ENCODE measurements around the gene CDT1.
A peak's percentile ranks its signal among the peaks of the same experiment; 100 is the strongest.

Gene CDT1

DNA sequence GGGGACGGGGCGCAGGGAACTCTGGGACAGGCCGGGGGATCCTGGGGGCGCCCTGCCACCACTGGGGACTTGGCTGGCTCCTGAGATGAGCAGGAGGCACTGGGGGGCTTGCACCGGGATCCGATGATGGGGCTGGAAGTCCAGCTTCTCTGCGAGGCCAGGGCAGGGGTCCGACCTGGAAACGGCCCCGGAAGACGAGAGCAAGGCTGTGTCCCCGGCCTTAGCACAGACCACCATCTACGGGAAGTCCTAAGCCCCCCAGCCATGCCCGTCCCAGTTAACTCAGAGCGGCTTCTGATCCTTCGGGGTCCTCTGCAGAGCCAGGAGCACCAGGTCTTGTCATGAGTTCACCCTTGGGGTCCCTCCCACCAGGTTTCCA, 573 bp downstream of the CDT1 start:
- no peak for DNase-seq (ENCODE audit: low read depth, low spot score)

DNA sequence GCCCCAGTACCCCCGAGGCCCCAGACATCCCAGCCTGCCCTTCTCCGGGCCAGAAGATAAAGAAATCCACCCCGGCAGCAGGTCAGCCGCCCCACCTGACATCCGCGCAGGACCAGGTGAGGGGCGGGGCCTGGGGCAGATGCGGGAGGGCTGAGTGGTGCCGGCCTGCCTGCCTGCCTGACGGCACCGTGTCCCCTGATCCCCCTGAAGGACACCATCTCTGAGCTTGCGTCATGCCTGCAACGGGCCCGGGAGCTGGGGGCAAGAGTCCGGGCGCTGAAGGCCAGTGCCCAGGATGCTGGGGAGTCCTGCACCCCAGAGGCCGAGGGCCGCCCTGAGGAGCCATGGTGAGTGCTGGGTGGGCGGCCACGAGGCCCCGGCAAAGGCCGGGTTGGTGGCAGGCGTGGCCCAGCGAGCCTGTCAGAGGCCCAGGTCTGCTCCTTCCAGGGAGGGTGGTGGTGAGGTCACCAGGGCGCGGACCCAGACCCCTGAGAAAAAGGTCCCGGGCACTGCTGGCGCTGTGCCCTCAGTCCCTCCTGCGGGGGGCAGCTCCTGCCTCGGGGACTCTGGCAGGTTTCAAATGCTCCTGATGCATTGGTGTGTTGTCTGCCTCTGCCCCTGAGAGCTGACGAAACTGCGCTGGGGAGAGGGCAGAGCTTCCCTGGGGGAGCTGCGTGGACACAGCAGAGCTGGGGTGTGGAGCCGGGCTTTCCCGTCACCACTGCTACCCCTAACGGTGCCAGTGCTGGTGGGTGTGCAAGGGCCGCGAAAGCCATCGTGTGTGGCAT, 1.2 kb downstream of the CDT1 start:
- DNase-seq (ENCODE audit: low read depth, low spot score), result no peak

DNA sequence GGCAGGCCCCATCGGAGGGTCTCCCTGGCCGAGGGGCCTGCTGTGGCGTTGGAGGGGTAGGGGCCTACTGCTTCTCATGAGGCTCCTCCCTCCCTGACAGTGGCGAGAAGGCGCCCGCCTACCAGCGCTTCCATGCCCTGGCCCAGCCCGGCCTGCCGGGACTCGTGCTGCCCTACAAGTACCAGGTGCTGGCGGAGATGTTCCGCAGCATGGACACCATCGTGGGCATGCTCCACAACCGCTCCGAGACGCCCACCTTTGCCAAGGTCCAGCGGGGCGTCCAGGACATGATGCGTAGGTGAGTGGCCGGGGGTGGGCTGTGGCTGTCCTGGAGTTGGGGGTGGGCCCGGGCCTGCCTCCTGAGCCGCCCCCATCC, 1.7 kb downstream of the CDT1 start:
- no peak for DNase-seq (ENCODE audit: low read depth, low spot score)

DNA sequence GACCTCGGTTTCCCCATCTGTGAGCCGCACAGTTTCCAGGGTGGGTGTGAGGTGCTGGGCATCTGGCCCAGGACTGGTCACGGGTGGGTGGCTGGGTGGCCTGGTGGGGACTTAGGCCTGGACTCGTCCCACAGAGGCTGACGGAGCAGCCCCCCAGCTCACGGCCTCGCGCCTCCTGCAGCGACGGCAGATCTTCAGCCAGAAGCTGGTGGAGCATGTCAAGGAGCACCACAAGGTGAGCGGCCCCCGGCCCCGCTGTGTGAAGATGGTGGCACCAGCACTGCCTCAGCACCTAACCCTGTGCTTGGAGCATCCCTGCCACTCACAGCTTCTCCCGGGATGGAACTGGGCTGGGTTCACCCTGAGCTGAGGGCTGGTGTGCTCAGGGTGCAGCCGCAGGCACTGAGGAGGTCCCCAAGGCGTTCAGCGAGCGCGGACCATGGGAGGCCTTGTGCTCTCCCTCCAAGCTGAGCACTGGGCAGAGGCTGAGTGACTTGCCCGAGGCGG, 2.4 kb downstream of the CDT1 start:
- no peak for DNase-seq (ENCODE audit: low read depth, low spot score)

DNA sequence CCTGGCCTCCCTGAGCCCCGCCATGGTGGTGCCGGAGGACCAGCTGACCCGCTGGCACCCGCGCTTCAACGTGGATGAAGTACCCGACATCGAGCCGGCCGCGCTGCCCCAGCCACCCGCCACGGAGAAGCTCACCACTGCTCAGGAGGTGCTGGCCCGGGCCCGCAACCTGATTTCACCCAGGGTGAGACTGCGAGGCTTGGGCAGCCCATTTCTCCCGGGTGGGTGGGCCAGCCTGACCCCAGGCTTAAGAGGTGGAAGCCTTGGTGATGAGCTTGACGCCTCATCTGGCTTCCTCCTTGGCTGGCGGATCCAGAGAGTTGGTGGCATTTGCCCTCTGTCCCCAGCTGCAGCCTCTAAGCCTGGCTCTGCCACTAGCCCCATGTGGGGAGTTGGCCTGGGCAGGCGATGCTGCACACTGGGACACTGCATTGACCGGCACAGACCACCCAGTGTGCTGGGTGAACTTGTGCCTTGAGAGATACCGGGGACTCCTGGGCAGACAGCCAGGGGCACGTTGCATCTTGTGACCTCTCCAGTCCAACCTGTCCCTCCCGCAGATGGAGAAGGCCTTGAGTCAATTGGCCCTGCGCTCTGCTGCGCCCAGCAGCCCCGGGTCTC, 3.0 kb downstream of the CDT1 start:
- no peak for DNase-seq (ENCODE audit: low read depth, low spot score)

DNA sequence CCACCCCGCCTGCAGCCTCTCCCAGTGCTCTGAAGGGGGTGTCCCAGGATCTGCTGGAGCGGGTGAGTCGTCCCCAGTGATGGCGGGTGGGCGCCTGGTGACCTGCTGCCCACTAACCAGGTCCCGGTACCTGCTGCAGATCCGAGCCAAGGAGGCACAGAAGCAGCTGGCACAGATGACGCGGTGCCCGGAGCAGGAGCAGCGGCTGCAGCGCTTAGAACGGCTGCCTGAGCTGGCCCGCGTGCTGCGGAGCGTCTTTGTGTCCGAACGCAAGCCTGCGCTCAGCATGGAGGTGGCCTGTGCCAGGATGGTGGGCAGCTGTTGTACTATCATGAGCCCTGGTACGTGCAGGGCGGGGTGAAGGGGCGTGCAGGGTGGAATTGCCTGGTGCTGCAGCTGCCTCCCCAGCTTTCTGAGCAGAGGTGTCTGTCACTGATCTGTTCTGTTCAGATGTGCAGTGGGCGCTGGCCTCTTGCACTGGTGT, 3.6 kb downstream of the CDT1 start:
- DNase-seq (ENCODE audit: low read depth, low spot score), result no peak

DNA sequence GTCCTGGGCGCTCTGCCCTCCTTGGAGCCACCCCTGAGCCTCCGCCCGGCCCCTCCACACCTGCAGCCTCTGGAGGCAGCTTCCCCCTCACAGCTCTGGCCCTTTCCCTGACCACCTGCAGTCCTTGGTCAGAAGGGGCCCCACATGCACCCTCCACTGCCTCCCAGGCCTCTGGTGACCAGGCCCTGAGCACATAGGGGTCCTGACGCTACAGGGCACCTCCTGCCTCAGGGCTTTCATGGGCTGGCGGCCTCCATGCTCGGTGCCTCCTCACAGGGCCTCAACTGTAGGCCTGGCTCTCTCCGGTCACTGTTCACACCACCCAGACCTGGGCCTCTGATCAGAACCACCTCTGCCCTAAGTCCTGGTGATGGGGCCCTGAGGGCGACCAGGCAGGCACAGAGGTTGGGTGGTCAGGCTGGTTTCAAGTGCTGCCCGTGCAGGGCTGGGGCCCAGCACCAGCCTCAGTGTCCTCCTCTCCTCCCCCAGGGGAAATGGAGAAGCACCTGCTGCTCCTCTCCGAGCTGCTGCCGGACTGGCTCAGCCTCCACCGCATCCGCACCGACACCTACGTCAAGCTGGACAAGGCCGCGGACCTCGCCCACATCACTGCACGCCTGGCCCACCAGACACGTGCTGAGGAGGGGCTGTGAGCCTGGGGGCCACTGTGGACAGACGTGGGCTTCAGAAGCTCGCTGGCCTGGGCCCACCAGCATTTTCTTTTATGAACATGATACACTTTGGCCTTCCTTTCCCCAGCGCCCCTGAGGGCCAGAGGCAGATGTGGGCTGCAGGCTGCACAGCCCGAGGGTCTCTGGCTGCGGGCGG, 4.3 kb downstream of the CDT1 start:
- no peak for DNase-seq (ENCODE audit: low read depth, low spot score)

DNA sequence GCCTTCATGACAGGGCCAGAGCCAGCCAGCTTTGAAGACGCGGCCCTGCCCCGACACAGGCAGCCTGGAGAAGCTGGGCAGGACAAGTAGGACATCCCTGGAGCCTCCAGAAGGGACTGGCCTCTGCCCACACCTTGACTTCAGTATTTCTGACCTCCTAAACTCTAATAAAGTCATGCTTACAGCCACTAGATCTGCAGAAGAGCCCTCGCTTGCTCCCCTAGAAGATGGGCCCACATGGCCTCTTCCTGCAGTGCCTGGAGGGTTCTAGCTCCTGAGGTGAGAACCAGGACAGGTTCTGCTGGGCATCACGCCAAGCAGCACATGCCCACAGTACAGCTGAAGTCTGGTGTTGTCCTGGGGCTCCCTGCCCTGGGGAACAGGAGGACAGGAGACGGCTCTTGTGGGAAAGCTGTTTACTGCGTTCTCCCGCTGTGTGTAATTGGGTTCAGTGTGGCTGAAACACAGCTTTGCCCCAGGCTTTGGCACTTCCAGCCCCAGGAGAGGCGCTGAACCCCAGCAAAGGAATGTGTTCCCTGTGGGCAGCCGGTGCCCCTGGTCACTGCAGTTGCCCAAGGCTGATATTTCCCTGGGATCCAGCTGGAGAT, 5.6 kb downstream of the CDT1 start:
- peak; percentile 55 for DNase-seq (ENCODE audit: low read depth, low spot score)

DNA sequence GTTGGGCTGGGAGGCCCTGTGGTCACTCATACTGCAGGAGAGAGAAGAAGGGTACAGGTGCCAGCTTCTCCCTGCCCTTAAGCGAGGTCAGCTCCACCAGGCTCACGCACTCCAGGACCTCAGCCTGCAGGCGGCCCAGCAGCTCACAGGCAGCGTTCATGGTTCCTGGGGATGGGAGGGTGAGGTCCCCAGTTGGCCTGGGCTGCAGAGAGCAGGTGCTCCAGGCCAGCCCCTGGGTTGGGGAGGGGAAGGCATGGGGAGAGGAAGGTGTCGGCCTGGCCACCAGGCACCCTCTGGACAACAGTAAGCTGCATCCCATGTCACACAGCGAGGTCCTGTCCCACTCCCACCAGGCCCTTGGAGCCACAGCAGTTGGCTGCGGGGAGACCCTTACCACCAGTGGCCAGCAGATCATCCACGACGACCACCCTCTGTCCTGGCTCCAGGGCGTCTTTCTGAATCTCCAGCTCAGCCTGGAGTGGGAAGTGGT, 6.1 kb downstream of the CDT1 start:
- no peak for DNase-seq (ENCODE audit: low read depth, low spot score)

DNA sequence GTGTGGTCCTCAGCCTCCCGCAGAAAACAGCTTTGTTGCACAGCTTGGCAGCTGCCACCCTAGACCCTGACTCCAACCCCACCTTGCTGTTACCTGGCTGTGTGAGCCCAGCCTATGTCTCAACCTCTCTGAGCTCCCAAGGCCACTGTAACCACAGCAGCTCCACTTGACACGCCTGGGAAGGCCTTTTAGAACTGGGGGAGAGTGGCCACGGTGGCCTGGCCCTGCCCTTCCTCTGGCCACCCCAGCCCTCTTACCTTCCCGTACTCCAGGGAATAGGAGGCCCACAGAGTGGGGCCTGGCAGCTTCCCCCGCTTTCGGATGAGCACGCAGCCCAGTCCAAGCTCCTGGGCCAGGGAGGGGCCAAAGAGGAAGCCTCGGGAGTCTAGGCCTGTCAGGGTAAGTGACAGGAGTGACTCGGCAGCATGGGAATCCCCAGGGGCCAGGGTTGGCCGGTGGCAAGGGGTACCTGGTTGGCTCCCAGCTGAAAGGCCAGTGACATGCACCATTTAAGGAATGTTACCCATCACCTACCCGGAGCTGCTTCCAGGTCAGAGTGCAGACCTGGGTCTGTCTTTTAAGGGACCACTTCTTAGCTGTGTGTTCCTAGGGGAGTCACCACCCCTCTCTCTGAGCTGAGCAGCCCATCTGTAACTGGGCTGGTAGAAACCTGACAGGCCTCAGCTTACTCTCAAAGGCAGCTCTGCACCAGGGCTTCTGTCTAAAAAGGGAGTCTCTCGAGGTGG, 6.8 kb downstream of the CDT1 start:
- peak; percentile 54 for DNase-seq (ENCODE audit: low read depth, low spot score)

DNA sequence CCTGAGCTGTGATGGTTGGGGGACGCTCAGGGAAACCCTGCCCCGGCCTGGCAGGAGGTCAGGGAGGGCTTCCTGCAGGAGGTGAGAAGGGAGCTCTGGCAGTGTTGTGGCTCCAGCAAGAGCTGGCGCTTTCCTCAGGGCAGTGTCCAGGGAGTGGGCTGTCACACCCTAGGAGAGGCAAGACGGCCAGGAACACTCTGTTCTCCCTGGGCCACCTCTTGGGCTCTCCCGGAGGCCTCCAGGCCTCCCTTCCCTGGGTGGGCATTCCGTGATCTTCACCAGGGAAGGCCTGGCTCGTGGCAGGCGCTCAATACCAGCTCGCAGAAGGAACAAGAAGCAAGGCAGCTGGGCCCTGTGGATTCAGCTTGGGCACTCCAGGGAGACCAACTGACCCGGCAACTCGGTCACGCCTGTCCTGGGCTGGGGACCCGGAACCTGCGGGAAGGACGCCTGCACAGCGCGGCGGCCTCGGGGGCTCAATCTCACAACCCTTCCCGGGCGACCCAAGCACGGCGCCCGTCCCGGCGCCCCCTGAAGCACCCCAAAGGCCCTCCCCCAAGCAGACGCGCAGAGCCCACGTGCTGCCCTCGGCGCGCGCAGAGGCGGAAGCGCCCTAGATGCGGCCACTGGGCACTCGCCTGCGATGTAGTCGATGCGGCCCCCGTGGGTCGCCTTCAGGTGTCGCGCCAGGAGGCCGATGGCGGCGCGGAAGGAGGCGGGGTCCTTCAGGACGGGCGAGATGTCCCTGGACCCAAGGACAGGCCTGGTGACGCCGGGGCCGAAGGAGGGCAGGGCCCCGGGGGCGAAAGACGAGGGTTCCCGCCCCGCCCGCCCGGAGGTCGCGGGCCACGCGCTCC, 7.6 kb downstream of the CDT1 start:
- DNase-seq (ENCODE audit: low read depth, low spot score), result peak; percentile 59

DNA sequence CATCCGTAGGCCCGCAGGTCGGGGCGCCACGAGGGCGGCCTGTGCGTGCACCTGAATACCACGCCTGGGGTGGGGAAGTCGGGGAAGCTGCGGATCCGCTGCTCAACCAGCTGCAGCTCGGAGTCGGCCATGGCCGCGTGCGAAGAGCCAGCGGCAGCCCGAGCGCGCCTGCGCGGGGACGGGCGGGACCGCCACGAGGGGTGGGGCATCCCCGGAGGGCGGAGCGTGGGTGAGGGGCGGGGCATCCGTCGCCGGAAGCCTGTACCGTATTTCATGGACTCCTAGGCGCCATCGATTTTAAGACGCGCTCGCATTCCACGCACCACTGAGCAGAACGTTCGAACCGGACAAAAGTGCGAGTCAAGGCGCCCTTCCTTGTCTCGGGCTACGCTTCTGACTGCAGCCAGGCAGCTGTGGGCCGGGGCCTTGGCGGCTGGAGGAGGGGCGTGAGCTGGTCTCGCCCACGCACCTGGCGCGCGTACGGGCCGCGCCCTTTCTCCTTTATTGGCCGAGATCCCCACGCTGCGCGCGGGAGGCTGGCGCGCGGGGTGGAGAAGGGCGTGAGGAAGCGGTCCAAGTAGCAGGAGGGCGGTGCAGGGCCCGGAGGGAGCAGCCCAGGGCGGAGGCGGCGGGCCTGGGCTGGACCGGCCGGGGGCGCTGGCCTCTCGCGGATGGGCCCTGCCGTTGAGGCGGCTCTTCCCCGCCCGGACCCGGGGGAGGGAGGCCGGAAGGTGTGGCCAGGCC, 8.4 kb downstream of the CDT1 start, which contains the start of gene APRT:
APRT (minus strand) TSS at position 160 of the 744 bp plus-strand sequence; CDS start at position 131, 29 bp downstream.
- peak; percentile 90 for DNase-seq (ENCODE audit: low read depth, low spot score)

DNA sequence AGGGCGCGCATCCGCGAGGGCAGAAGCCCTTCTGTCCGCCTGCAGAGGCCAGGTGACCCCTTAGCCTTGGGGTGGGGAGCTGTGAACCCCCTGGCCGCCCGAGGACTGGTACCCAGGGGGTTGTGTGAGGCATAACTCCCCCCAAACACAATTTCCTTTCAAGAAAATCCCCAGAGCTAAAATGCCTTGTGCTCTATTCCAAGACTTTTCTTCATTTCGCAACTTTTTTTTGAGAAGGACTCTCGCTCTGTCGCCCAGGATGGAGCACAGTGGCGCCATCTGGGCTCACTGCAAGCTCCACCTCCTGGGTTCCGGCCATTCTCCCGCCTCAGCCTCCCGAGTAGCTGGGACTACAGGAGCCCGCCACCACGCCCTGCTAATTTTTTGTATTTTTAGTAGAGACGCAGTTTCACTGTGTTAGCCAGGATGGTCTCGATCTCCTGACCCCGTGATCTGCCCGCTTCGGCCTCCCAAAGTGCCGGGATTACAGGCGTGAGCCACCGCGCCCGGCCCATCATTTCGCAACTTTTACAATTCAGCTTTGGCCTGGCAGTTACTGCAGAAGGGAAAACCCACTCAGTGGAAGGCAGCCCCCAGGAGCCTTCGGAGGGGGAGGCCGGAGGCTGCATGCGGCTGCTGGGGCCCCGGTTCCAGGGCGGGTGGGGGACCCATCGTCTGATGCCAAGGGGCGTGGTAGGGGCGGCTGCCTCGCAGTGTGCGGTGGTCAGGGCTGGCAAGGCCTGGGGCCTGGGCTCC, 9.1 kb downstream of the CDT1 start:
- peak; percentile 79 for DNase-seq (ENCODE audit: low read depth, low spot score)

DNA sequence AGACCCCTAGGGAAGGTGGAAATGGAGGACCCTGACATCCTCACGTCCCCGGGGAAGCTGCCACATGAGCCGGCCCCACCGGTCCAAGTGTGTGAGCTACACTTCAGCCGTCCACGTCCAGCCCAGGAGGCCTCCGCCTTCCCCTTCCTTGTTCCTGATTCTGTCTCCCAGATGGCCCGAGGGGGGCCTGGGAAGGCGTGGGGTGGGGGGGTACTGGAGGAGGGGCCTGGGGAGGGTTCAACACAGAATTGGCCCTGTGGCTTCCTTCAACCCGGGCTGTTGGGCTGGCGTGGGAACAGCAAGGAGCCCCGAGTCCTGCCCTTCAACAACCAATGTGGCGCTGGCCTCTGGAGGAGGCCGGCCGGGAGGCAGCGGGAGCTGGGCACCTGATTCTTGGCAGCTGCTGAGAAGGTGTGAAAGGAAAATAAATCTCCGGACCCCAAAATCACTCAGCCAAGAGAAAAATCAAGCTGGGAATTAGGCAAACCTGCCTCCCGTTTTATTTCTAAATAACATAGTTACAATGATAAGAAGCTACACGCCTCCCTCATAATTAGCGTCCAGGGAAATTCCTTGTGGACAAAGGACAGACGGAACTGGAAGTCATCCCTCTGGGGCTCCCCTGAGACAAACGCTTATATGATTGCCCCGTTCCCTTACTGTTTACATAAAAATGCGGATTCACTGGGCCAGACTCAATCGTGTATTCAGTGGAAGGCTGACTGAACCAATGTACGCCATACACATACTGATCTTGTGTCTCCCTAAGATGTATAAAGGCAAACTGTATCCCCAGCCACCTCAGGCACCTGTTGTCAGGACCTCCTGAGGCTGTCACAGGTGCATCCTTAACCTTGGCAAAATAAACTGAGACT, 9.9 kb downstream of the CDT1 start:
- DNase-seq (ENCODE audit: low read depth, low spot score), result no peak

DNA sequence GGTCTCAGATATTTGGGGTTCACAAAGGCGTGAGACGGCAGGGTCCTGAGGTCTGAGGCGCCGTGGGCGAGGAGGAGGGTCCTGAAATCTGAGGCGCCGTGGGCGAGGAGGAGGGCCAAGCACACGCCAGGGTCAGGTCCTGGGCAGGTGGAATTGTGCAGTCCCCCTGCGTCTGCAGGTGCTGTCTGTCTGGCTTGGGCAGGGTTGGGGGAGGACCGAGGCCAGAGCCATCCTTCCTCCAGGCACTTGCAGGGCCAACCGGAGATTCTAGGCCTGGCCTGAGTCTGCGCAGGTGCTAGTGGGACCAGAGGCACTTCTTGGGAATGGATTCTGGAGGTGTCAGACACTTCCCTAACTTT, 10.5 kb downstream of the CDT1 start:
- DNase-seq (ENCODE audit: low read depth, low spot score), result no peak

DNA sequence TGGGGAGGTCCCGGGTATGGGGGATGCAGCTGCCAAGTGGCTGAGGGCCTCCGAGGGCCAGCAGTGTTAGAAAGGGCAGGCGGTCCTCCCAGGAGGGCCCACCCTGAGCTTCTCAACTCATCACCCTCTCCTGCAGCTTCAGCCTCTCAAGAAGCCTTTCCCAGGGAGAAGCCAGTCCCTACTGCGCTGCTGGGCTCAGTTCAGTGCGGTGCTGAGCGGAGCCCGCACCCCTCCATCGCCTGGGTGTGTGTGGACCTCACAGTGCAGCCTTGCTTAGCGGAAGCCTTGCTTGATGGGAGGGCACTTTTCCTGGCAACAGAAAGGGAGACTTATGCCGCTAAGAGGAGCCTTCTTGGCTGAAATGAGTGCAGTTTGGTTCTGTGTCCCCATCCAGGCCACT, 11.6 kb downstream of the CDT1 start:
- DNase-seq (ENCODE audit: low read depth, low spot score), result no peak

DNA sequence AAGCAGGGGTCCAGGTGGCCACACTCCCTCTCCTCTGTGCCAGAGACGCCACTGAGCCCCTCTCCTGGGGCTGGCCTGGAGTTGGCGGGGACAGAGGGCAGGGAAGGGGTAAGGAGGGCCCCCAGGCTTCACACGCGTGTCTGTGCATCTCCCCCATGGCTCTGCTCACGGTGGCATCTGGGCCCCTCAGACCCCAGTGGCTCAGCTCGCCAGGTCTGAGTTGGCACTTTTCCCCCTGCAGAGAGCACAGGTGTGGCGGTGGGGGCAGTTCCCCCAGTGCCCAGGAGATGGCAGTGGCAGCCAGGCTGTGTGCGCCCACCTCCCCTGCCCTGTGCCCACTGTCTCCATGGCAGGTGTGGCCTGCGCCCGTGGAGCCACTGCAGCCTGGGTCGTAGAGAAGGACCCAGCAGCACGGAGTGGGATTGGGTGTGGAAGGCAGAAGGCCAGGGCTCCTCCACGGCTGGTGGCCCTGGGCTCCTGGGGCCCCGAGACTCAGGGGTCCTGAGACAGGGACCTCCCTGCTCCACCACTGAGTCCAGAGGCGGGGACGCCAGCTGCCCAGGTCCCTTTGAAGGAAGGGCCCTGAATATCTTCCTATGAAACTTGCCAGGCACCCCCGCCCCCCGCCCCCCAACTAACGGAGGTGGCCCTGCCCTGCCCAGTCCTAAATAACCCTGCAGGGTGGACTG, 12.5 kb downstream of the CDT1 start:
- DNase-seq (ENCODE audit: low read depth, low spot score), result peak; percentile 67
